ENCODE measurements around the gene TIMP2. TPM values are rescaled to one million over a fixed set of nuclear protein-coding genes. Genes with fewer than 3 reads are reported as not detected.

TIMP2 gene
- total and polyA plus RNA-seq, 2 of the 8 experiments (the other 6 are each of a cell fraction or from before 2014, with no cell fraction given) = 18.2 to 43.3 TPM

- no peak for TF ChIP-seq SIX5 (IDR thresholded peaks at IDR 0.05; ENCODE audit: low read depth, low read length)
These were observed 25.6 kb downstream of the TIMP2 start (continued) for GRCh38 chr17:78899361-78900260.

All from H1 (cell line).